ENCODE data around the gene SPDYE6.
"Not testable (repeated sequence)": the region's sequence is repeated elsewhere in the genome, so short reads cannot be mapped to it uniquely, and the experiment has no call there.

Gene SPDYE6

DNA sequence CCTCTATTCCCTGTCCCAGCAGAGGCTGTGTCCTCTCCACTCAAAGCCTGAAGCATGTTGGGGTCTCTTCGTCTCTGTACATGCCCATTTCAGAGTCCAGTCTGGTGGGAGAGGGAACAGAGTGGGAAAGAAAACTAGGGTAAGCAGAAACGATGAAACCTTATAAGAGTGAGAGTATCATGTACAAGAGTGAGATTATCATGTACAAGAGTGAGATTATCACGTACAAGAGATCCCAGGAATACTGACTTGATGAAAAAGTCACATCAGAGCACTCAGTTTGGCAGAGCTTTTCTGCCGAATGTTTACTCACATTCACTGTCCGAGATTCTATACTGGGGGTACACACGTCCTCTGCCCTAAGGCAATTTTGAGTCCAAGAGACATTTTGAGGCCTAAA lies at the start of gene SPDYE6:
Gene SPDYE6, minus strand, starts transcription at position 101 of the 400 bp plus-strand sequence. CDS start 421 bp downstream, outside the sequence.
- H3K4me3 ChIP-seq (ENCODE audit: low read depth, low read length); DNase-seq (ENCODE audit: low read depth): not testable (repeated sequence)

DNA sequence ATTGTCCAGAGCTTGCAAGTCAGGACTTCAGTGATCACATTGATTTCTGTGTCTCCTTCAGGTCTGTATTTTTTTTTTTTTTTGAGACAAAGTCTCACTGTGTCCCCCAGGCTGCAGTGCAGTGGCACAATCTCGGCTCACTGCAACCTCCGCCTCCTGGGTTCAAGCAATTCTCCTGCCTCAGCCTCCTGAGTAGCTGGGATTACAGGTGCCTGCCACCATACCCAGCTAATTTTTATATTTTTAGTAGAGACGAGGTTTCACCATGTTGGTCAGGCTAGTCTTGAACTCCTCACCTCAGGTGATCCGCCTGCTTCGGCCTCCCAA lies 48.6 kb upstream of the SPDYE6 start:
- not testable (repeated sequence) for H3K4me3 ChIP-seq (ENCODE audit: low read depth, low read length); DNase-seq (ENCODE audit: low read depth)

GRCh38 chr7:102404005-102404861 lies 48.0 kb upstream of the SPDYE6 start:
- TF ChIP-seq MYC (IDR thresholded peaks at IDR 0.05; ENCODE audit: low read depth, low read length) (peak; percentile 44; the same call in 1 of the 2 replicates), POLR2A (IDR thresholded peaks at IDR 0.05; ENCODE audit: extremely low read depth, insufficient read length) (no peak)
- TF ChIP-seq, protein P1, sequence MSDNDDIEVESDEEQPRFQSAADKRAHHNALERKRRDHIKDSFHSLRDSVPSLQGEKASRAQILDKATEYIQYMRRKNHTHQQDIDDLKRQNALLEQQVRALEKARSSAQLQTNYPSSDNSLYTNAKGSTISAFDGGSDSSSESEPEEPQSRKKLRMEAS (IDR thresholded peaks at IDR 0.05; ENCODE audit: low read depth, low read length): peak; percentile 62; the same call in 1 of the 2 replicates
- TF ChIP-seq, protein P2, sequence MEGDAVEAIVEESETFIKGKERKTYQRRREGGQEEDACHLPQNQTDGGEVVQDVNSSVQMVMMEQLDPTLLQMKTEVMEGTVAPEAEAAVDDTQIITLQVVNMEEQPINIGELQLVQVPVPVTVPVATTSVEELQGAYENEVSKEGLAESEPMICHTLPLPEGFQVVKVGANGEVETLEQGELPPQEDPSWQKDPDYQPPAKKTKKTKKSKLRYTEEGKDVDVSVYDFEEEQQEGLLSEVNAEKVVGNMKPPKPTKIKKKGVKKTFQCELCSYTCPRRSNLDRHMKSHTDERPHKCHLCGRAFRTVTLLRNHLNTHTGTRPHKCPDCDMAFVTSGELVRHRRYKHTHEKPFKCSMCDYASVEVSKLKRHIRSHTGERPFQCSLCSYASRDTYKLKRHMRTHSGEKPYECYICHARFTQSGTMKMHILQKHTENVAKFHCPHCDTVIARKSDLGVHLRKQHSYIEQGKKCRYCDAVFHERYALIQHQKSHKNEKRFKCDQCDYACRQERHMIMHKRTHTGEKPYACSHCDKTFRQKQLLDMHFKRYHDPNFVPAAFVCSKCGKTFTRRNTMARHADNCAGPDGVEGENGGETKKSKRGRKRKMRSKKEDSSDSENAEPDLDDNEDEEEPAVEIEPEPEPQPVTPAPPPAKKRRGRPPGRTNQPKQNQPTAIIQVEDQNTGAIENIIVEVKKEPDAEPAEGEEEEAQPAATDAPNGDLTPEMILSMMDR (IDR thresholded peaks at IDR 0.05; ENCODE audit: low read depth, low read length): peak; percentile 87
- no peak overlapping the region for H3K4me3 ChIP-seq (ENCODE audit: low read depth, low read length)
- peak; percentile 89 for DNase-seq (ENCODE audit: low read depth)

DNA sequence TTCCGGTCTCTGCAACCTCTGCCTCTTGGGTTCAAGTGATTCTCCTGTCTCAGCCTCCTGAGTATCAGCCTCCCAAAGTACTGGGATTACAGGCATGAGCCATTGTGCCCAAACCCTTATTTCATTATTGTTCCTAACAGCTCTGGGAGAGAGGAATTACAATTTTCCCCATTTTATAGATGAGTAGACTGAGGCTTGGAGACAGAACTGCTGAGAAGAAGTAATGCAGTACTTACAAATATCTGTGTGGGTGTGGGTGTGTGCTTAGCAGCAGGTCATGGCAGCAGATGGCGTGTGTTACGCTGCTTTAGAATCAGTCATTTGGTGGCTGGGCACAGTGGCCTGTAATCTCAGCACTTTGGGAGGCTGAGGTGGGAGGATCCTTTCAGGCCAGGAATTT lies 47.3 kb upstream of the SPDYE6 start:
- H3K4me3 ChIP-seq (ENCODE audit: low read depth, low read length): no peak overlapping the region
- no peak for TF ChIP-seq POLR2A (IDR thresholded peaks at IDR 0.05; ENCODE audit: extremely low read depth, insufficient read length)
- TF ChIP-seq, protein P2 (IDR thresholded peaks at IDR 0.05; ENCODE audit: low read depth, low read length): no peak
- TF ChIP-seq MYC (IDR thresholded peaks at IDR 0.05; ENCODE audit: low read depth, low read length): no peak
- TF ChIP-seq, protein P1 (IDR thresholded peaks at IDR 0.05; ENCODE audit: low read depth, low read length): no peak
- DNase-seq (ENCODE audit: low read depth): no peak

DNA sequence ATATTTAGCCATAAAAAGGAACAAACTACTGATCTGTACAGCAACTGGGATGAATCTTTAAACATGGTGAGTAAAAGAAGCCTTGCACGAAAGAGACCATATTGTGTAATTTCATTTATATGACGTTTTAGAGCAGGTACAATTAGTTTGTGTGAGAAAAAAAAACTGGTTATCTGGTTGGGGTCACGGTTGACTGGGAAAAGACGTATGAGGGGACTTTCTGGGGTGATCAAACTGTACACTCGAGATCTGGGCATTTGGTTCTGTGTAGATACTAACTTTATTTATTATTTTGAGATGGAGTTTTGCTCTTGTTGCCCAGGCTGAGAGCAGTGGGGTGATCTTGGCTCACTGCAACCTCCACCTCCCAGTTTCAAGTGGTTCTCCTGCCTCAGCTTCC lies 44.1 kb upstream of the SPDYE6 start:
- TF ChIP-seq MYC (IDR thresholded peaks at IDR 0.05; ENCODE audit: low read depth, low read length) (no peak), POLR2A (IDR thresholded peaks at IDR 0.05; ENCODE audit: extremely low read depth, insufficient read length) (no peak)
- TF ChIP-seq, protein P1 (IDR thresholded peaks at IDR 0.05; ENCODE audit: low read depth, low read length): no peak
- TF ChIP-seq, protein P2 (IDR thresholded peaks at IDR 0.05; ENCODE audit: low read depth, low read length): no peak
- H3K4me3 ChIP-seq (ENCODE audit: low read depth, low read length): no peak overlapping the region
- no peak for DNase-seq (ENCODE audit: low read depth)

- no peak overlapping the region for H3K4me3 ChIP-seq (ENCODE audit: low read depth, low read length)
- TF ChIP-seq, protein P1 (IDR thresholded peaks at IDR 0.05; ENCODE audit: low read depth, low read length): no peak
- TF ChIP-seq, protein P2 (IDR thresholded peaks at IDR 0.05; ENCODE audit: low read depth, low read length): no peak
- TF ChIP-seq POLR2A (IDR thresholded peaks at IDR 0.05; ENCODE audit: extremely low read depth, insufficient read length) (no peak), MYC (IDR thresholded peaks at IDR 0.05; ENCODE audit: low read depth, low read length) (no peak)
- DNase-seq (ENCODE audit: low read depth): no peak
Measured at GRCh38 chr7:102398543-102398942, 42.3 kb upstream of the SPDYE6 start.

GRCh38 chr7:102396710-102397019 lies 40.4 kb upstream of the SPDYE6 start:
- DNase-seq (ENCODE audit: low read depth): no peak
- TF ChIP-seq MYC (IDR thresholded peaks at IDR 0.05; ENCODE audit: low read depth, low read length) (no peak), POLR2A (IDR thresholded peaks at IDR 0.05; ENCODE audit: extremely low read depth, insufficient read length) (no peak)
- TF ChIP-seq, protein P2 (IDR thresholded peaks at IDR 0.05; ENCODE audit: low read depth, low read length): no peak
- TF ChIP-seq, protein P1 (IDR thresholded peaks at IDR 0.05; ENCODE audit: low read depth, low read length): no peak
- H3K4me3 ChIP-seq (ENCODE audit: low read depth, low read length): peak overlapping the region; percentile 100
